GM21737 (cell line): ENCODE measurements around the gene ZNF548.

ENCODE experiments used
- ATAC-seq: cut with Tn5 transposase; IDR thresholded peaks from one replicate; pipeline ENCODE4 v1.9.1; 2021; ENCODE audit warnings: mild to moderate bottlenecking, moderate library complexity; ENCODE audit not compliant: unreplicated experiment

Gene ZNF548

DNA sequence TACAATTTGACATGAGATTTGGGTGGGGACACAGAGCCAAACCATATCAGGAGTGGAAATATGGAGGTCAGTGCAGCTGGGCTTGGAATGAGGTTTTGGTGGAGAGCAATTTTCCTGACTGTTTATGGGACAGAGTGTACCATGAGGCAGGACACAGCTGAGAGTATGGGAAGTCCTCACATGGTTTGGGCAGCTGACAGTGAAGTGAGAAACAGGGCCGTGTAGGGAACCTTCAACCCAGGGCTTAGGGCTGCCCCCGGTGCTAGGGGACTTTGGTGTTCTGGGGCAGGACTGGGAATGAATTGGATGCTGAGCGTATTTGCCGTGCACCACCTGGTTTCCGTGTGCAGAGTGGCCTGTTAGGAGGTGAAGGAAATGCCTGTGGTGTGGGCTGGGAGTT, 6.1 kb downstream of the ZNF548 start:
- ATAC-seq: no peak

- no peak for ATAC-seq
Observed at GRCh38 chr19:57398868-57399267, 9.2 kb downstream of the ZNF548 start.

DNA sequence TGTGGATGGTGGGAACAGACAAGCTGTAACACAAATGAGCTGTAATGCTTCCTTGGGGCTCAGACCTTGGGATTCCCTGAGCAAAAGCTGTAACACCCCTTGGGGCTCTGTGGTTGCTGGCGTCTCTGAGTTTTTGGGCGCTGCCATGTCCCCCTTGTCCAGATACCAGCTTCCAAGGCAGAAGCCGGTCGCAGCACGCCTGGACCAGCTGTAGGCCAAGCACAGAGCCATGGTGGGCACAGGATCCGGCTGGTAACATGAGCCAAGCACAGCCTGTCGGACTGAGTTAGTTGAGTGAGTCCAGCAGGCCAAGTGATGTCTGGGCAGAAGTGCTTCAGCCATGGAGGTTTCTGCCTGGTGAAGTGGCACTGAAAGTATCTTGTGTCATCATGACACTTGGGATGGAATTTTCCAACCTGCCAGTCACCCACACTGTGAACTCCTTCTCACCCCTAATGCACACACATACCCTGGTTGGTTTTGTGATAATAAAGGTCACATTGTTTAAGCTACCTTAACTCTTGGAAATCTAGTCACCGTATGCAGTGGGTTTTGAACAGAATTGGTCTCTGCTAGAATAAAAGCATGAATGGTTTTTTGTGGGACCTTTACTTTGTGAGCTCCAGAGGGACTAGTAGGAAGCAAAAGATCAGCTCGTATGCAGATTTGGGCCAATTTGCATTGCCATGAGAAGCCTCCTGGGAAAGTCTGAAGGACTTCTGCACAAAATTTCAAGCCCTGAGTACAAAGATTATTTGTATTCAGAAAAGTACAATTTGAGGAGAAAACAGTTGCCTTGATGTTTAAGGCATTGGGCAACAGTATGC, 14.3 kb downstream of the ZNF548 start:
- no peak for ATAC-seq

- no peak for ATAC-seq
Observed at GRCh38 chr19:57406516-57407123, 17.0 kb downstream of the ZNF548 start.

GRCh38 chr19:57410877-57411671, 21.4 kb downstream of the ZNF548 start, which contains the start of gene ZNF17:
Gene ZNF17, plus strand, starts transcription at chr19:57411161. Its CDS starts 2,455 bp downstream, at chr19:57413616.
- ATAC-seq: peak; percentile 97

DNA sequence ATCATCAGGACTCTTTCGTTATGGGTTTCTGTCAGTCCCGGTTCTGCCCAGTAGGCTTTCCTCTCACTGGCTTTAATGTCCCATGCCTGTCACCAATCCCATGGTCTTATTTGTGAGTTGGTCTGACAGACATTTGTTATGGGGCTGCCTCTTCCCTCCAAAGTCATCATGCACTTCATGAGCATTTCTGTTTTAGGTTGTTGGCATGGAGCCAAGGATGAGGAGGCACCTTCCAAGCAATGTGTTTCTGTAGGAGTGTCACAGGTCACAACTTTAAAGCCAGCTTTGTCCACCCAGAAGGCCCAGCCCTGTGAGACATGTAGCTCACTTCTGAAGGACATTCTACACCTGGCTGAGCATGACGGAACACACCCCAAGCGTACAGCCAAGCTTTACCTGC, 29.8 kb downstream of the ZNF548 start:
- no peak for ATAC-seq

DNA sequence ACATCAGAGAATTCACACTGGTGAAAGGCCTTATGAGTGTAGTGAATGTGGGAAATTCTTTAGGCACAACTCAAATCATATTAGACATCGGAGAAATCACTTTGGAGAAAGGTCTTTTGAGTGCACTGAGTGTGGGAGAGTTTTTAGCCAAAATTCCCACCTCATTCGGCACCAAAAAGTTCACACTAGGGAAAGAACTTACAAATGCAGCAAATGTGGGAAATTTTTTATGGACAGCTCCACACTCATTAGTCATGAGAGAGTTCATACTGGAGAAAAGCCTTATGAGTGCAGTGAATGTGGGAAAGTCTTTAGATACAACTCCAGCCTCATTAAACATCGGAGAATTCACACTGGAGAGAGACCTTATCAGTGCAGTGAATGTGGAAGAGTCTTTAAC, 31.4 kb downstream of the ZNF548 start:
- ATAC-seq: no peak

DNA sequence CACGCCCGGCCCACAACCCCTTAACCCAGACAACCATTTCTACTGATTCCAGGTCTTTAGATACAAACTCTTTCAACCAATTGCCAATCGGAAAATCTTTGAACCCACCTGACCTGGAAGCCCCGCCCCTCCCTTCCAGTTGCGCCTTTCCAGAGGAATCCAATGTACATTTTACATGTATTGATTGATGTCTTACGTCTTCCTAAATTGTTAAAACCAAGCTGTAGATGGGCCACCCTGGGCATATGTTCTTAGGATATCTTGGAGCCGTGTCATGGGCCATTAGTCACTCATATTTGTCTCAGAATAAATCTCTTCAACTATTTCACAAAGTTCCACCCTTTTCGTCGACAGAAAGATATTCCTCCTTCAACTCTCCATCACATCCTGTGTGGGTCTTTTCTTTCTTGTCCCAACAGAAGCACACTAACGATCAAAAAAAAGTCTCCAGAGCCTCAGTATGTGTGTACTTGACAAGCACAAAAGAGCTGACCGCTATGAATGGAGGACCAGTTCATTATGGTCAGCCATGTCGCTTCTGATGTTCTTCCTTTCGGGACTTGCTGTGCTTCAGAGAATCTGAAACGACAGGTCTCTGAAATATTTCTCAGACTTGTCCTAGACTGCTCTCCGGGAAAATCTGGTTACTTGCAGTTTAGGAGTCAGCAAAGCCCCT, 44.9 kb downstream of the ZNF548 start:
- ATAC-seq: peak; percentile 3

DNA sequence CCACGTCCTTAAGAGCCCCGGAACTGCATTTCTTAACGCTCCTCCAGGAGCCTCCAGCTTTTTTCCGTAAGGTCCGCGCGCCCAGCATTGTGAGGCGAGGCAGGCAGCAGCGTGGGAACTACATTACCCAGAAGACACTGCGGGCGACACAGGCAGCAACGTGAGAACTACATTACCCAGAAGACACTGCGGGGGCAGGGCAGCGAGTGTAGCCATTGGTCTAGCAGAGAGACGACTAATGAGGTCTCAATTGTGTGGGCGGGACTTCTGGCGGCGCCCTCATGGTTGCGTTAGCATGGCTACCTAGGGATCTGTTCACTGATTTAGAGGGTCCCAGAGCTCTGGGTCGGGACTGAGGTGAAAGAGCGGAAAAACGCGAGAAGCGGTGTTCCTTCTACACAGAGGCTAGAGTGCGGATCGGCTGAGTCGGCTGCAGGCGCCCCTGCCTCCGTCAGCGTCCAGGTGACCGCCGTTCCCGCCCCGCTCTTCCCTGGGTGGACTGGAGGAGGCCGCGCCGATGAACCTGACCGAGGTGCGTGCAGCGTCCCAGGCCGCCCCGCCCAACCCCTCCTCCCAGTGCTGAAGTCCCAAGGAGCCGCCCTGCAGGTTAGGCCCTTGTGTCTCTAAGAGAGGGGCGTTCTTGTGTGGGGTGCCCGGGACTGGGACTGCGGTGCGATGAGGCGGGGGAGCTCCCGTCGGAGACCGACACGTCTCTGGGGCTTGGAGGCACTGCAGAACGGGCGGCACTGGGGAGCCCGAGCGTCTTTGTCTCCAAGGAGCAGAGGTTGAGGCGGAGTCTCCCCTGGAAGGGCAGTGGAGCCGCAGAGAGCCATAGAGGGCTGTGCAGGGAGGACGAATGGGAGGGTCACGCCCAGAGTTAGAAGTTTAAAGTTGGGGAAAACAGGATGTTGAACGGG, 45.7 kb downstream of the ZNF548 start, which contains the start of gene ZNF749:
TSS of gene ZNF749 (plus strand) at position 264 of the 917 bp plus-strand sequence. CDS start at position 518, 254 bp downstream.
- peak; percentile 96 for ATAC-seq

DNA sequence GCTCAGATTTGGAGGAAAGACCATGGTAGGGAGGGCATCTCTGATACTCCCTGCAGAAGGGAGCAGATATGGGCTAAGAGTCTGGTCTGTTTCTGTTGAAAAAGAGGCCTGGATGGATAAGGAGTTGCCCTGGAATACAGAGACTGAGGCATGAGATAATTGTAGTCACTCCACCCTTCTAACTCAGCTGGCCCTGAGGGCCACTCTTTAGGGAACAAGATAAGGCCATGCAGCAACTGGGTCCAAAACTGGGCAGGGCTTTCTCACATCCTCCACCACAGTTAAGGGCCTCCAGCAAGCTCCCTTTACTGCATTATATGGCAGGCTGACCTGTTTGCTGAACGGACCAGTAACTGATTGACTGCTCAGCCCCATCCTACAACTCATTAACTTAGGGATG, 46.8 kb downstream of the ZNF548 start:
- no peak for ATAC-seq

- no peak for ATAC-seq
Observed at GRCh38 chr19:57437931-57438330, 48.3 kb downstream of the ZNF548 start.

- ATAC-seq: no peak
Observed at GRCh38 chr19:57438925-57439324, 49.3 kb downstream of the ZNF548 start.

DNA sequence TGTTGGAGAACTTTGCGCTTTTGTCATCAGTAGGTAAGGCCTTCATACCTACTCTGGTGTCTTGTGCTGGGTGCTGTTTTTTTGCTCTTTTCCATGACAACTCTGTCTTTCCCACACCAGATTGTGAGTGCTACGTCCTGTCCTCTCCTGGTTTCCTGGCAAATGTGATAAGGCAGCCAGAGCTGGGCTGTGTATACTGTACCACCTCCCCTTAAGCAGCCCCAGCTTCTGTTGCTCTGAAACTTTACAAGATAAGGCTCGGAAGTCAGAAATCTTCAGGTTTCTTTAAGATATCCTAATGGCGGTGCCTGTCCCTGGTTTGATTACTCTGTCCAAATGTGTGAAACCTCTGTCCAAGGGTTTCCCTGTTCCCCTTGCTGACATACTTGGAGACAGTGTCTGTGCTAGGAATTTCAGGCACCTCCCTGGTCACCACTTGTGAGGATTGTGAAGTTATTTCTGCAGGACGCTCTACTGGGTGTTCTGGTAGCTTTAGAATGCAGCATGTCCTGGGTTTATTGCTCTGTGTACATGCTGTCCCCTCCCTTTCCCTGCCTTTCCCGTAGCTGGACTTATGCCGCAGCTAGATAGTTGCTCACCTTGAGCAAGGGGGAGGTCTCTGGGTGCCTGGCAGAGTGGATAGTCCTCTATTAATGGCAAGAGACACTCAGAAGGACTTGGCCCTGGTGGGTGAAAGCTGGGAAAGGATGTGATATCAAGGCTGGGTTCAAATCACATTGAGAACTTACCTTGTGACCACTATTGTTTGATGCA, 52.5 kb downstream of the ZNF548 start:
- ATAC-seq: no peak

DNA sequence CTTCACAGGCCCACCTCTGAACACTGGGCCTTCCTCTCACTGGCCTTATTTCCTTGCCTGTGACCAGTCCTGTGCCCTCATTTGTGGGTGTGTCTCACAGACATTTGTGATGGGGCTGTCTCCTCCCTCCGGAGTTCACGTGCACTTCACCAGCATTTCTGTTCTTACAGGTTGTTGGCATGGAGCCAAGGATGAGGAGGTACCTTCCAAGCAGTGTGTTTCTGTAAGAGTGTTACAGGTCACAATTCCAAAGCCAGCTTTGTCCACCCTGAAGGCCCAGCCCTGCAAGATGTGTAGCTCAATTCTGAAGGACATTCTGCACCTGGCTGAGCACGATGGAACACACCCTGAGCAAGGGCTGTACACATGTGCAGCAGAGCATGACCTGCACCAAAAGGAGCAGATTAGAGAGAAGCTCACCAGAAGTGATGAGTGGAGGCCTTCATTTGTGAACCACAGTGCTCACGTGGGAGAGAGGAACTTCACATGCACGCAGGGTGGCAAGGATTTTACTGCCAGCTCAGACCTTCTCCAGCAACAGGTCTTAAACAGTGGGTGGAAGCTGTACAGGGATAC, 53.6 kb downstream of the ZNF548 start:
- ATAC-seq: no peak

DNA sequence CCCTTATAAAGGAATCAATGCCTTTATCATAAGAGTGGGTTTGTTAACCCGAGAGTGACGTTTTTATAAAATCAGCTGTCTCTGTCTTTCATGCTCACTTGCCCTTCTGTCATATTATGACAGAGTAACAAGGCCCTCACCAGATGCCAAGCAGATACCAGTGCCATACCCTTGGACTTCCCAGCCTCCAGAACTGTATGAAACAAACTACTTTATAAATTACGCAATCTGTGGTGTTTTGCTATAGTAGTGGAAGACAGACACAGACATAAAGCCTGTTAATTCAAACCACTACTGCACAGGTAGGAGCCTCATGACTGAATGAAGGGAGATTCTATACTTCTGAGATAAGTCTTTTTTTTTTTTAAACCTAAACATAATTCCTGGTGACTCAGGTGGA, 62.7 kb downstream of the ZNF548 start:
- ATAC-seq: no peak
